Progenitor cell of endocrine pancreas (in vitro differentiated cells): Measurements from ENCODE around the gene TMUB1. TPM values are rescaled to one million over a fixed set of nuclear protein-coding genes. Genes with fewer than 3 reads are reported as not detected.

Experiments used
- DNase-seq: peaks from one replicate; pipeline ENCODE4 v3.0.0; 2021; ENCODE audit warnings: low spot score; ENCODE audit not compliant: unreplicated experiment
- H3K27ac Mint-ChIP-seq: 2 replicates; pipeline ENCODE4 v1.8.0; 2021; ENCODE audit warnings: mild to moderate bottlenecking, moderate library complexity, mixed read lengths
- H3K27me3 Mint-ChIP-seq: 2 replicates; pipeline ENCODE4 v1.8.0; 2021; ENCODE audit warnings: mixed read lengths
- H3K36me3 Mint-ChIP-seq: 2 replicates; pipeline ENCODE4 v1.8.0; 2022; ENCODE audit warnings: mixed read lengths; ENCODE audit not compliant: insufficient read depth
- H3K4me1 Mint-ChIP-seq: 2 replicates; pipeline ENCODE4 v1.8.0; 2021; ENCODE audit warnings: low read depth, mixed read lengths
- H3K4me3 Mint-ChIP-seq: 2 replicates; pipeline ENCODE4 v1.8.0; 2021; ENCODE audit warnings: low read depth, mild to moderate bottlenecking, moderate library complexity, mixed read lengths
- H3K9me3 Mint-ChIP-seq: 2 replicates; pipeline ENCODE4 v1.8.0; 2021; ENCODE audit warnings: low read depth, mixed read lengths
- total RNA-seq: library from RNA; stranded (reverse); gene quantifications from 2 replicates; pipeline ENCODE4 v1.2.1, GENCODE V29; 2021
- TF ChIP-seq, protein P1 (sequence below): fragments of 200-600 bp; sonication (generic); IDR thresholded peaks from one replicate; pipeline ENCODE4 v1.5.0; 2021; ENCODE audit warnings: antibody characterized with exemption, mild to moderate bottlenecking; ENCODE audit not compliant: unreplicated experiment

TMUB1 gene
- total RNA-seq, 1 donor from 2014 or later = 48.6 TPM

DNA sequence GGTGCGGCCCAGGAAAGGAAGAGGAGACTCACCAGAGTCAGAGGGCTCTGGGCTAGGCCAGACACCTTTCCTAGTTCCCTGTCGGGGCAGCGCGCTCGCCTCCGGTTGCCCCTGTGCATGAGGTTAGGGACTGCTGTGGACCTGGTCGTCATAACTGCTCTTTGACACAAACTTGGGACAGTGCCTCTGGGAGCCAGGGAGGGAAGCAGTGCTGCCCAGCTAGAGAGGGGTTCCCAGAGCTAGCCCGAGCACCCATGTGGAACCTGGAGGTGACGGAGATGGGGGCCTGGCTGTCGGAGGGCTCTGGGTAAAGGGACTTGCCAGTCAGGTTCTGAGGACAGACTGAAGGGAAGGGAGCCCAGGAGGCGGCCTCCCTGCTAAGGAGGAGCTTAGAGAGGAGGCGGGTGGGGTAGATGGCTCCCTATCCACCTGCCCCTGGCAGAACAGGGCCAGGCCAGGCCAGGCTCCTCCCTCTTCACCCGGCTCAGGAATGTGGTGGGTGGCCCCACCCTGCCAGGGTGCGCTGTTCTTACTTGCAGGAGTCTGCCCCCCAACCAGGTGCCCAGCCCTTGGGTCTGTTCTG, 32.6 kb upstream of the TMUB1 start:
- TF ChIP-seq, protein P1, sequence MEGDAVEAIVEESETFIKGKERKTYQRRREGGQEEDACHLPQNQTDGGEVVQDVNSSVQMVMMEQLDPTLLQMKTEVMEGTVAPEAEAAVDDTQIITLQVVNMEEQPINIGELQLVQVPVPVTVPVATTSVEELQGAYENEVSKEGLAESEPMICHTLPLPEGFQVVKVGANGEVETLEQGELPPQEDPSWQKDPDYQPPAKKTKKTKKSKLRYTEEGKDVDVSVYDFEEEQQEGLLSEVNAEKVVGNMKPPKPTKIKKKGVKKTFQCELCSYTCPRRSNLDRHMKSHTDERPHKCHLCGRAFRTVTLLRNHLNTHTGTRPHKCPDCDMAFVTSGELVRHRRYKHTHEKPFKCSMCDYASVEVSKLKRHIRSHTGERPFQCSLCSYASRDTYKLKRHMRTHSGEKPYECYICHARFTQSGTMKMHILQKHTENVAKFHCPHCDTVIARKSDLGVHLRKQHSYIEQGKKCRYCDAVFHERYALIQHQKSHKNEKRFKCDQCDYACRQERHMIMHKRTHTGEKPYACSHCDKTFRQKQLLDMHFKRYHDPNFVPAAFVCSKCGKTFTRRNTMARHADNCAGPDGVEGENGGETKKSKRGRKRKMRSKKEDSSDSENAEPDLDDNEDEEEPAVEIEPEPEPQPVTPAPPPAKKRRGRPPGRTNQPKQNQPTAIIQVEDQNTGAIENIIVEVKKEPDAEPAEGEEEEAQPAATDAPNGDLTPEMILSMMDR = no peak
- Mint-ChIP-seq H3K4me3 (peak overlapping the region; percentile 72), H3K27me3 (peaks cover 2% of the 10 kb centered on the region), H3K27ac (no peak overlapping the region), H3K4me1 (peaks cover 32% of the 10 kb centered on the region), H3K9me3 (no peaks in the 10 kb centered on the region), H3K36me3 (peaks cover 7% of the 10 kb centered on the region)
- no peak for DNase-seq

- DNase-seq = no peak
- Mint-ChIP-seq H3K27ac (no peak overlapping the region), H3K27me3 (peaks cover 2% of the 10 kb centered on the region), H3K9me3 (no peaks in the 10 kb centered on the region), H3K4me1 (peaks cover 34% of the 10 kb centered on the region), H3K36me3 (peaks cover 7% of the 10 kb centered on the region), H3K4me3 (peak overlapping the region; percentile 72)
- TF ChIP-seq, protein P1 = no peak
Measured at GRCh38 chr7:151115121-151115835, 32.0 kb upstream of the TMUB1 start.

GRCh38 chr7:151114151-151115090, 31.1 kb upstream of the TMUB1 start:
- Mint-ChIP-seq H3K27me3 (peaks cover 2% of the 10 kb centered on the region), H3K36me3 (peaks cover 7% of the 10 kb centered on the region), H3K4me1 (peaks cover 34% of the 10 kb centered on the region), H3K9me3 (no peaks in the 10 kb centered on the region), H3K4me3 (peak overlapping the region; percentile 63), H3K27ac (no peak overlapping the region)
- DNase-seq = peak; percentile 38
- TF ChIP-seq, protein P1 = peak; percentile 15

DNA sequence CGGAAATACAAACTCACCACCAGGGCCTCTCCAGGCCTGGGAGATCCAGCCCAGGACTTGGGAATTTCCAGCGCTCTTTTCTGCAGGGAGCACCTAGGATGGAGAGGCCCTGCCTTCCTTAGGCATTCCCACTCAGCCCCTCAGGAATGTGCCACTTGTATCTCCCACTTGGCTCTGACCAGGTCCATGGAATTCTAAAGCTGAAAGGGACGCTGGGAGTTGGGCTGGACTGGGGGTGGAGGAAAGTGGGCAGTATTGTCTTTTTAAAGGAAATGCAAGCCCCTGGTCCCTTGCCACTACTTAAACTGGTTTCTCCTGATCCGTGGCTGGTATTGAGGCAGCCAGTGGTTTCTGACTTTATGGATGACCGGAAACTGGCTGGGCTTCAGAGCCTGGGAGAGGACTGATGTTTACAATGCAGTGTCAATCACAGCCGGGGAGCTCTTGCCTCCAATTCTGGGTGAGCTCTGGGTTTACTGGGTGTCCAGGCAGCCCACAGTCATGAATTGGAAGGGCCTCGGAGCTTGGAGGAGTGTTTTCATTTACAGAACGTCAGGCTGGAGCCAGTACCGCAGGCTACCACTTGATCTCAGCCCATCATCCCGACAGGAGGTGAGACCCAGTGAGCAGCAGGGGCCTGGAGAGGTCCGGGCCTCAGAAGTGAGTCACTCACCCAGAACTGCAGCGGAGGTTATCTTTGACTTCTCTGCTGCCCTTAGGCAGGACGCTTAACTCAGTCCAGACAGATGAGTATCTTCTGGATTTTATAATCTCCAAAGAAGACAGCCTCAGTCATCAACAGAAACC, 30.3 kb upstream of the TMUB1 start:
- peaks cover 34% of the 10 kb centered on the region for H3K4me1 Mint-ChIP-seq
- no peaks in the 10 kb centered on the region for H3K9me3 Mint-ChIP-seq
- TF ChIP-seq, protein P1 = no peak
- peak overlapping the region; percentile 63 for H3K4me3 Mint-ChIP-seq
- peak overlapping the region; percentile 85 for H3K27ac Mint-ChIP-seq
- peaks cover 2% of the 10 kb centered on the region for H3K27me3 Mint-ChIP-seq
- DNase-seq = no peak
- H3K36me3 Mint-ChIP-seq = peaks cover under 1% of the 10 kb centered on the region
